Activated T-helper 9 cell treated with anti-CD3 and anti-CD28 coated beads, Interleukin-2, amount 50 U/mL, for 16 hours (primary cell): Measurements from ENCODE around the gene PARP4.
"Not testable (repeated sequence)": the region's sequence is repeated elsewhere in the genome, so short reads cannot be mapped to it uniquely, and the experiment has no call there.

Experiments used
- DNase-seq: peaks from one replicate; pipeline ENCODE4 v3.0.0-alpha.2; 2020; ENCODE audit warnings: low read depth

The PARP4 gene

DNA sequence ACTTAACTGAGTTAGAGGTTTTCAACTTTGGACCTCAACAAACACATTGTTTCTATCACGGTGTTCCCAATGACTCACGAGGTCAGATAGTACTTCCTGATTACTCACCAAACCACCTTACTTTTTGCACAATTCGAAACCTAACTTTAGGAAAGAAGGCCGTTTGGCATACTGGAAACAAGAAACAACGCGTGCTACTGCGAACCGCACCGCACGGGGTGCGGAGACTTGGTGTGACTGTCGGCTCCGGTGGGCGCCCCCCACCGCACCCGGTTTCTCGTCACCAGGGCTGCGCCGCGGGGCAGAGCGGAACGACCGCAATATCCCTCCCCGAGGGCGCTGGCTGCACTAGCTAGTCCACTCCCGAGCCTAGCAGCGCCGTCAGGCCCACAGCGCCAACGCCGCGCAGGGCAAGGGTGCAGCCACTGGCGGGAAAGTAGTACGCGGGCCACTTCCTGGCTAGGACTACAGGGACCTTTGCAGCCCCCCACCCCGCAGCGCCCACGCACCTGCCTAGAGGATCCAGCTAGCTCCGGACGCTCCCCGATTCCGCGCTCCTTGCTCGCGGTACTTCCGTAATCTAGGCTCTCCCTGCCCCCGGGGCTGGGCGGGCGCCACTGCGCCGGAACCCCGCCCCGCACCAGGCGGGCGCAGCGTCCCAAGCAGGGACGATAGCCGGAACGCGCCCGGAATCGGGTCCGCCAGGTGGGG is at the start of gene PARP4:
PARP4 (minus strand) TSS at position 582 of the 711 bp plus-strand sequence. CDS start 9,002 bp downstream, outside the sequence.
- DNase-seq: peak; percentile 54

- not testable (repeated sequence) for DNase-seq
Observed at GRCh38 chr13:24560579-24561187, 48.1 kb upstream of the PARP4 start.

- not testable (repeated sequence) for DNase-seq
Observed at GRCh38 chr13:24559431-24560218, 47.0 kb upstream of the PARP4 start.

DNA sequence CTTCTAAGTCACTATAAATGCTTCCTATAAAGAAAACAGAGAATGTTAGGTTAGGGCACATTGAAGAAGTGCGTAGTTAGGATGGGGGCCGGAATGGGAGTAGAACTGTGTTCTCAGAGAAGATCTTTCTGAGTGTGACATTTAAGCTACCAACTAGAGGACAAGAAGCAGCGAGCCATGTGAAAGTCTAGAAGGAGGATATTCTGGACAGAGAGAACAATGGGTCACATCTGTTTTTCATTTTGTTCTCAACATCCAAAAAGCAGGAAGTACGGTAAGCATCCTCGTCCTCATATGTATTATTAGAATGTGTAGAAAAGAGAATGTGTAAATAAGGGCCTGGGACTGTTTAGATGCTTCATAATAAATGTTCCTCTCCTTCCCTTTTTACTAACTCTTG is 44.5 kb upstream of the PARP4 start:
- no peak for DNase-seq

DNA sequence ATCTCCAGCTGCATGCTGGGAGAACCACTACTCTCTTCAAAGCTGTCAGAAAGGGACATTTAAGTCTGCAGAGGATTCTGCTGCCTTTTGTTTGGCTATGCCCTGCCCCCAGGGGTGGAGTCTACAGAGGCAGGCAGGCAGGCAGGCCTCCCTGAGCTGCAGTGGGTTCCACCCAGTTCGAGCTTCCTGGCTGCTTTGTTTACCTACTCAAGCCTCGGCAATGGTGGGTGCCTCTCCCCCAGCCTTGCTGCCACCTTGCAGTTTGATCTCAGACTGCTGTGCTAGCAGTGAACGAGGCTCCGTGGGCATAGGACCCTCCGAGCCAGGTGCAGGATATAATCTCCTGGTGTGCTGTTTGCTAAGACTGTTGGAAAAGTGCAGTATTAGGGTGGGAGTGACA is 41.3 kb upstream of the PARP4 start:
- DNase-seq: not testable (repeated sequence)

- DNase-seq: not testable (repeated sequence)
Observed at GRCh38 chr13:24541476-24542352, 29.1 kb upstream of the PARP4 start.

- DNase-seq: no peak
Observed at GRCh38 chr13:24541127-24541475, 28.5 kb upstream of the PARP4 start.

DNA sequence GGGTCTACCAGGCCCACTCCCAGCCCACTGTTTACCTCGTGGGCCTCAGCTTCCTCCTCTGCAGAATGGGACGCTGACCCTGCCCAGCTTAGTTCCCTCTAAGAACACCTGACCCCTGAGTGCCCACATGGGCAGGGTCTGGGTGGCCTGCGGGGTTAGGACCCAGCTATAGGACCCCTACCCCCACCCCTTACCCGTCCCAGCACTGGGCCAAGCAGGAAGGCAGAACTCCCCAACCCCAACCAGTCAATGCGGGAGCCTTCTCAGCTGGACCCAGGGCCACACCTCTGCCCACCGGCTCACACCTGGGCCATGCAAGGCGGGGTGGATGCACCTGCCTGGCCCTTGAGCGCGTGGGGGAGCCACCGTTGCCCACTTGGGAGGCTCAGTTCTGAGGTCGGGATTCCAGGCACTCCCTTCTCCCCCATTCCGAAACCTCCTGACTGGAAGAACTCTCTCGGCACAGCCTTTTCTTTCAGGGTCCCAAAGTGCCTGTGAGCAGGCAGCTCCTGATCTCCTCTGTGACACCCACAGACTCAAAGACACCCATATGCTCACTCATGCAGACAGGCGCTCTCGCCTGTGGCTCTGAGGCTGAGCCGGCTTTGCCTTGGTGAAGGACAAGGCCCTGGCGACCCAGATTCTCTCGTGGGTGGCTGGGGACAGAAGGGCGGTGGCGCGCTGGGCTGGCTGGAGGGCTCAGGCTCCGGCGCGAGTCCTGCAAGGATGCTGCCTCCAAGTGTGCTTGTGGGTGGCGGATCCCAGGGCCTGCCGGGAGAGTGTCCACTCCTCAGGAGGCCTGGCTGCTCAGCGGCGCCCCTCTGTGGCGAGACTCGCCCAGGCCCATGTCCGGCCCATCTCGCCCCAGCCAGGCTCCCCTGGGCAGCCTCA is 27.9 kb upstream of the PARP4 start:
- no peak for DNase-seq

GRCh38 chr13:24539500-24540165 is 27.1 kb upstream of the PARP4 start:
- DNase-seq: no peak

GRCh38 chr13:24529478-24529877 is 16.9 kb upstream of the PARP4 start:
- no peak for DNase-seq

GRCh38 chr13:24528816-24529398 is 16.3 kb upstream of the PARP4 start:
- DNase-seq: no peak

GRCh38 chr13:24527266-24527775 is 14.7 kb upstream of the PARP4 start:
- DNase-seq: no peak

DNA sequence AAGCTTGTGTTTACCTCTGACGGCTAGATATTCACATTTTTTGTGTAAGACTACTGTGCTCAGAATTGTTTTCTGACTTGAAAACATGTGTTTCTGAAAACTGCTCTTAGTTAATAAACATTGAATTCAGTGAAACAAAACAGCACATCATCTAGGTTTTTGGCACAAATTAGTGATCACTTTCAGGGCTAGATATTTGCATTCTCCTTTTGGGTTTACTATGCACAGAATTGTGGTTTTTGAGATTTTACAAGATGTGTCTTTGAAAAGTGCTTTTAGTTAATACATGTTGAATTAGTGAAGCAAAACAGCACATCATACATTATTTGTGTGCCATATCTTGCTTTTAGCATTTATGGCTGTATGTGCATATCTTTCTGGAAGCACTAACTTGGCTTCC is 8.2 kb upstream of the PARP4 start:
- DNase-seq: no peak

GRCh38 chr13:24516919-24517318 is 4.3 kb upstream of the PARP4 start:
- DNase-seq: no peak

GRCh38 chr13:24512908-24513213 is 283 bp upstream of the PARP4 start:
- no peak for DNase-seq

GRCh38 chr13:24511816-24512196 is 772 bp downstream of the PARP4 start:
- DNase-seq: no peak

GRCh38 chr13:24511019-24511815 is 1.4 kb downstream of the PARP4 start:
- peak; percentile 56 for DNase-seq

- no peak for DNase-seq
Observed at GRCh38 chr13:24506698-24507335, 5.8 kb downstream of the PARP4 start.

GRCh38 chr13:24506283-24506682 is 6.3 kb downstream of the PARP4 start:
- DNase-seq: not testable (repeated sequence)
